GM12864 (cell line): Measurements from ENCODE around the gene TOPBP1.

Experiments
- DNase-seq: peaks from one replicate; pipeline ENCODE4 v3.0.0-alpha.2; 2011; ENCODE audit warnings: low read depth
- H3K4me3 ChIP-seq: 2 replicates; pipeline ENCODE4 v1.5.1; 2011; ENCODE audit warnings: mild to moderate bottlenecking, low read depth, low read length, control low read depth
- CTCF ChIP-seq: IDR thresholded peaks from 2 replicates; pipeline ENCODE4 v1.5.1; 2011; ENCODE audit warnings: low read depth, mild to moderate bottlenecking, moderate library complexity, low read length, control low read depth, inconsistent platforms; ENCODE audit errors: missing control alignments

The TOPBP1 gene

GRCh38 chr3:133663569-133664313 is 2.0 kb upstream of the TOPBP1 start:
- peak; percentile 89 for TF ChIP-seq CTCF
- no peak overlapping the region for H3K4me3 ChIP-seq
- DNase-seq = no peak

- peak overlapping the region; percentile 89 for H3K4me3 ChIP-seq
- DNase-seq = no peak
- peak; percentile 34 for TF ChIP-seq CTCF
Observed at GRCh38 chr3:133662278-133662651, 524 bp upstream of the TOPBP1 start.

GRCh38 chr3:133659806-133660205 is 1.9 kb downstream of the TOPBP1 start:
- peak overlapping the region; percentile 89; the same call in 1 of the 2 replicates for H3K4me3 ChIP-seq
- TF ChIP-seq CTCF = no peak
- no peak for DNase-seq

- no peak for DNase-seq
Observed at GRCh38 chr3:133655731-133656515, 5.8 kb downstream of the TOPBP1 start.

GRCh38 chr3:133649486-133650068 is 12.2 kb downstream of the TOPBP1 start:
- TF ChIP-seq CTCF = no peak
- H3K4me3 ChIP-seq = no peak overlapping the region
- DNase-seq = no peak

More at GRCh38 chr3:133655731-133656515, 5.8 kb downstream of the TOPBP1 start:
- no peak for TF ChIP-seq CTCF
- H3K4me3 ChIP-seq = no peak overlapping the region

GRCh38 chr3:133644768-133645167 is 17.0 kb downstream of the TOPBP1 start:
- H3K4me3 ChIP-seq = no peak overlapping the region
- TF ChIP-seq CTCF = no peak
- no peak for DNase-seq
